NCI-H2196 treated with DMSO at 0.1 percent for 48 hours (cell line): Measurements from ENCODE around the gene WDR76.
A peak's percentile ranks its signal among the peaks of the same experiment; 100 is the strongest.
"Not testable (repeated sequence)": the region's sequence is repeated elsewhere in the genome, so short reads cannot be mapped to it uniquely, and the experiment has no call there.

ENCODE experiments used
- DNase-seq: peaks from one replicate; lab custom pipeline; 2025; ENCODE audit not compliant: unreplicated experiment; lab: John Stamatoyannopoulos, UW

WDR76 gene

DNA sequence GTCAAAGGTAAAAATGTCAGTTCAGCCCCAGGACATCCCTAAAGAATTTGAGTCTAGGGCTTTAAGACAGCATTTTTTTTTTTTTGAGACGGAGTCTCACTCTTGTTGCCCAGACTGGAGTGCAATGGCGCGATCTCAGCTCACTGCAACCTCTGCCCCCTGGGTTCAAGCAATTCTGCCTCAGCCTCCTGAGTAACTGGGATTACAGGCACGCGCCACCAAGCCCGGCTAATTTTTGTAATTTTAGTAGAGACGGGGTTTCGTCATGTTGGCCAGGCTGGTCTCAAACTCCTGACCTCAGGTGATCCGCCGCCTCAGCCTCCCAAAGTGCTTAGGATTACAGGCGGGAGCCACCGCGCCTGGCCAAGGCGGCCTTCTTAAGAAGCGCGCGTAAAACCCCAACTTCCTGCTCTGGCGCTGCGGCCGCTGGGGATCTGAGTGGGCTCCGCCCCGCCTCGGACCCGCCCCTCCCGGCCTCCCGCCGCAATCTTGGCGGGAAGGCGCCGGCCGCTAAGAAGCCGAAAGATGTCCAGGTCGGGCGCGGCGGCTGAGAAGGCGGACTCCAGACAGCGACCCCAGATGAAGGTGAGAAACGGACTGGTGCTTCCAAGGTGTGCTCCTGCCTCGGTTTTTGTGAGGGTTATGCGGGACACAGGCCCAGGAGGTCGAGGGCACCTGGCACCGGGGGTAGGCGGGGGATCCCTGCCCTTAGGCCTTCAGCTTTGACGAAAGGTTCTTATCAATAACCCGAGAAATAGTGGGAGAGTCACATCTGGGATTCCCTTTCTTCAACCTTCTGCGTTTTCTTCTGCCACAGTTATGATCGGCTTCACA, at the start of gene WDR76:
Gene WDR76 (plus strand): TSS at position 495 of the 834 bp plus-strand sequence. CDS start 31 bp downstream, at position 526.
- peak; percentile 48 for DNase-seq

DNA sequence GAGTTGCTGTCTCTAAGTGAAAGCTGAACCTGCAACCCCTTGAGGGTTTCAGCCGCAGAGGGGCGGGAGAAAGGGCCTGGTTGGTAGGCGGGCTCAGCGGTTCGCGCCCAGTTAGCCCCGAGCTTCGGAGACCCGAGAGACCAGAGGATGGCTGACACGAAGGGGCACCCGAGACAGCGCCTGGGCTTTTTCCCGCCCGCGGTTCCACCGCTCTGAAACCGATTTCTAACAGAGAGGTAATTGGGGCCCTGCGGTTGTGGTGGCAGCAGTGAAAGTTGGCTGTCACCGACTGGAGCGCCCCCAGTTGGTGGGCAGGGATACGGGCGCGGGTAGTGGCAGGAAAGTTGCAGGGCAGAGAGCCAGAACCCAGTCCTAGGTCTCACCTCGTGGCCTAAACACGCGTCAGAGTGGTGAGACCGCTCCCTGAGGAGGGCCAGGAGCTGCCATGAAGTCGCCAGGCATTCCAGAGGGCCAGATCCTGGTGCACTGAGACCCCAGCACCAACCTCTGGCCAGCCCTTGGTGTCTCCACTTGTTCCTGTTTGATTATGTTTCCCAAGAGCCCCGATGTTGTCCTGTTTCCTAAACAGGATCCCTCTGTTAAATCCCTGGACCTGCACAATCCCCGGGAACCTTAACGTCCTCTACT, 49.4 kb upstream of the WDR76 start:
- DNase-seq: peak; percentile 60

GRCh38 chr15:43779016-43779415, 47.8 kb upstream of the WDR76 start:
- no peak for DNase-seq

DNA sequence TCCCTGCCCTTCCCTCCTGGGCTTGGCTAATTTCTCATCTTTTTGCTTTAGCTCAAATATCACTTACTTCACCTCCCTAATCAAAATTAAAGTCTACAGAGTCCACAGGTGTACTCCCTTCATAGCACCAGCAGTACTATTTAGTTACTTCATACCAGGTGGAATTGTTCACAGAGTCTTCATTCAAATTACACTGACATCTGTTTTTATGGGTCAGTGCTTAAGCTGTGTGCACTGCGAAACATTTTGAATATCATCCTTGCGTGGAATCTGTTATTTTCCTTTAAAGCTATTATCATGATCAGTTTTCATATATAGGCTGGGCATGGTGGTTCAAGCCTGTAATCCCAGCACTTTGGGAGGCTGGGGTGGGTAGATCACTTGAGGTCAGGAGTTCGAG, 37.4 kb upstream of the WDR76 start:
- DNase-seq: no peak

- peak; percentile 81 for DNase-seq
Observed at GRCh38 chr15:43791993-43792760, 34.6 kb upstream of the WDR76 start, which contains the start of gene SERF2. SERF2 (plus strand) TSS chr15:43792320; CDS start chr15:43792377, 57 bp downstream.

GRCh38 chr15:43792761-43793476, 33.9 kb upstream of the WDR76 start:
- no peak for DNase-seq

- DNase-seq: no peak
Observed at GRCh38 chr15:43793647-43794046, 33.2 kb upstream of the WDR76 start.

GRCh38 chr15:43794269-43795037, 32.3 kb upstream of the WDR76 start:
- DNase-seq: no peak

DNA sequence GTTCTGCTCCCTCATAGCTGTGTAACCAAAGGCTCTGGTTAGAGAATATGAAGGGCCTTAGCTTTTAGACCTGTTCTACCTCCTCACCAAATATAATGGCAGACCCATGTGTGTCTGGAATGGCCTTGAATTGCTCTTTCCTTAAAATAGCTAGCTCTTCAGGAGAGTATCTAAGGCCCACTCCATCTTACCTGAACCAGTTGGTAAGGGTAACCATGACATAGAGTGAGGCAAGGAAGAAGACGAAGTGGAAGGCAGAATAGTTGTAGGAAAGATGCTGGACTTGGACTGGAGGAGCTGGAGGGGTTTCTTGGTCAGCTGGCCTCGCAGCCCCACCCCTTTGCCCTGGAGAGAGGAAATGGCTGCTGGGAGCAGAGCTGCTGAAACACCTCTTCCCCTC, 31.6 kb upstream of the WDR76 start:
- DNase-seq: no peak

DNA sequence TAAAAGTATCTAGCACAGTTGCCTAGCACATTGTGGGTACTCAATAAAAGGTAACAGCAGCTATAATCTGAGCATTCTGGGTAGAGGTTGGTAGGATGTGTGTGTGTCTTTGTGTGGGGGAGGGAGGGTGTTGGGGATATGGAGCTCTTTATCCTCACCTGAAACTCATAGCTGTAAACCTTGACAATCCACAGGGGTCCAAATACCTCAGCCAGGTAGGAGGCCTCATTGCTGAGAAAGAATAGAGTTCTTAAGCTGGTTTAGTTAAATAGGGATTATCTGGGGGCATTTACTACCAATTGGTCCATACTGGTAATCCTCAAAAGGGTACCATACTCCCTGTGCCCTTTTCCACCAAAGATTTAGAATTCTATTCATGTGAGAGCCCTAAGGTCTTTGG, 30.8 kb upstream of the WDR76 start:
- no peak for DNase-seq

DNA sequence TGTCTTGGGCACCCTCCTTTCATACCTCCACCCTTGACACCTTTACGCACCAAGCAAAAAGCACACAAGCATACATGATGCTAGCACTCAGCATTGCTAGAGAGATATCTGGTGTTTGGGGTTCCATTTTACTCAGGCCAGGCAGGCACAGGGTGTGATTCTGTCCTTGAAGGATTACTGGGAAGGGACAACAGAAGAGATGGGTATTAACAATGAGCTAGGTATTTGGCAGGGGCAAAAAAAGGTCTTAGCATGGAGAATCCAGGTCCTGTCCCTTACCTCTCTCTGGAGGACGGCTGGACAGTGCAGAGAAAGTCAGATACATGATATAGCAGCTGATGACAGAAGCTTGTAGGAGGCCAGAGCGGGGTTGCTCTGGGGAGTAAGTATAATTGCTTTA, 30.2 kb upstream of the WDR76 start:
- DNase-seq: no peak

DNA sequence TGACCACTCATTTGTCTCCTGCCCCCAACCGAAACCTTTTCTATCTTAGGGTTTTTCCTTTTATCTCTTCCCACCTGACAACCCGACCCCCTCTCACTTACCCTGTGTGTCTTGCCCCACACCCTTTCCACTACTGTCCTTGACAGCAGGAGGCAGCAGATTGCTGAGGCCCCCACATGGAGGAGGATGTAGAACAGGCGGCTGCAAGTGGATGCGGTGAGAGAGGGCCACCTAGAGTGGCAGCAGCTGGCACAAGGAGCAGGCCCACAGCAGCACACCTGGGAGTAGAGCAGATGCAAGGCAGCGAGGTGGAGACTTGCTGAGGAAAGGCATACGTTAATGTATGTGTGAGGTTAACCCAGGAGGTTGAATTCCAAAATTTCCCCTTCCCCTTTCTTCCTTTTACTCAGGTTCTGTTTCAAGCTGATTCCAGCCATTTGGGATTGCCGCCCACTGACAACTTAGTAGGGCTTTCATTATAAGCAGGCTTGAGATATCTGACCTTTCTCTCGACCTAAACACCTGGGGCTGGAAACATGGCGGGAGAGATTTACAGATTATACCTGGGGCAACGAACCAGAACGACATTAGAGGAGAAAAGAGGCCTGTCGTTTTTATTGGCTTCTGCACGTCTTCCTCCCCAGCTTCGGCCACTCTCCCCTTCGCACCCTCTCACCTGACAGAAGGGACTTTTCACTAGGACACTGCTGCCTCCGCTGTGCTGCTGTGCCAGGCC, 27.4 kb upstream of the WDR76 start:
- DNase-seq: no peak

- no peak for DNase-seq
Observed at GRCh38 chr15:43799945-43800285, 26.9 kb upstream of the WDR76 start, which contains the start of gene SERINC4. SERINC4 (minus strand) TSS chr15:43800220; CDS start chr15:43799986, 234 bp downstream.

- peak; percentile 55 for DNase-seq
Observed at GRCh38 chr15:43800286-43801141, 26.3 kb upstream of the WDR76 start, which contains the start of gene HYPK. HYPK (plus strand) TSS chr15:43800599; CDS start chr15:43800623, 24 bp downstream.

GRCh38 chr15:43802676-43803075, 24.1 kb upstream of the WDR76 start:
- not testable (repeated sequence) for DNase-seq

DNA sequence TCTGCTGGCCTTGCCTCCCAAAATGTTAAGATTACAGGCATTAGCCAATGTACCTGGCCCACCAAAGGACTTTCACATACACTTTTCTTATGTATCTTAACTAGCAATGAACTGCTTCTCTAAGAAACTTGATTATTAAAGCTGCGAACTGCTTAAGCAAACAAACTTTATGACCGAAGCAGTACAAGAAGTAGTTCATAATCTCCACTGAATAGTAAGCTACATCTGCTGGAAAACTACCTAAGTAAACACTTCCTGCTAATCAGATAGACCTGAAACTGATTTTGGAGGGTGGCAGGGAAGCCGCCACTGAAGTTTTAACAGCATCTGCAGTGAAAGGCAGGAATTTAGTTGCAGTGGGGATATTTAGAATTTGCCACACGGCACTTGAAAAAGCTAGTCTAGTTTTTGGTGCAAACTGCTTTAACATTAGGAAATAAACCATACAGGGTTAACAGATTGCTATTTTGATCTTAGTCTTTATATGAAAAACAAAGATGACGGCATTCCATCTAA, 18.3 kb upstream of the WDR76 start:
- no peak for DNase-seq

- no peak for DNase-seq
Observed at GRCh38 chr15:43808960-43809678, 17.7 kb upstream of the WDR76 start.

DNA sequence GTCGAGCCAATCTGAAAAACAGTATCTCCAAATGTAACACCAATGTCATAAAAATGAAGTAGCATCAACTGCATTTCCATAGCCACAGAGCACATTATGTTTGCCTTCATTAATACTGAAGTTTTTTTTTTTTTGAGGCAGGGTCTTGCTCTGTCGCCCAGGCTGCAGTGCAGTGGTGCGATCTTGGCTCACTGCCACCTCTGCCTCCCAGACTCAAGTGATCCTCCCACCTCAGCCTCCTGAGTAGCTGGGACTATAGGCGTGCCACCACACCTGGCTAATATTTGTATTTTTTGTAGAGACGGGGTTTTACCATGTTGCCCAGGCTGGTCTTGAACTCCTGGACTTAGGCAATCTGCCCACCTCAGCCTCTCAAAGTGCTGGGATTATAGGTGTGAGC, 11.7 kb upstream of the WDR76 start:
- not testable (repeated sequence) for DNase-seq
